CD4-positive, alpha-beta T cell treated with Interleukin-17A for 4 hours (primary cell): ENCODE data around the gene LRRC37B.
"Not testable (repeated sequence)": the region's sequence is repeated elsewhere in the genome, so short reads cannot be mapped to it uniquely, and the experiment has no call there.

Source experiments
- DNase-seq: peaks from one replicate; pipeline ENCODE4 v3.0.0-alpha.2; 2020; ENCODE audit warnings: mixed read lengths

Gene LRRC37B

GRCh38 chr17:32099686-32100085 lies 92.5 kb downstream of the LRRC37B start:
- no peak for DNase-seq

- DNase-seq: not testable (repeated sequence)
Observed at GRCh38 chr17:32100323-32100722, 93.1 kb downstream of the LRRC37B start.

GRCh38 chr17:32100971-32101631 lies 93.9 kb downstream of the LRRC37B start:
- DNase-seq: no peak

- no peak for DNase-seq
Observed at GRCh38 chr17:32102172-32102571, 95.0 kb downstream of the LRRC37B start.

GRCh38 chr17:32102646-32103186 lies 95.5 kb downstream of the LRRC37B start:
- DNase-seq: no peak
